T-helper 1 cell (primary cell): ENCODE results near the gene NACA.
"Not testable (repeated sequence)": the region's sequence is repeated elsewhere in the genome, so short reads cannot be mapped to it uniquely, and the experiment has no call there.

Source experiments
- DNase-seq, 5 donors: peaks; one replicate each; pipeline ENCODE4 v3.0.0-alpha.2; 2012 to 2020
- total RNA-seq, 4 donors: gene quantifications; one replicate each; lab custom pipeline; 2026; lab: John Stamatoyannopoulos, UW

The NACA gene
- 404 to 551 (median 509) reads per million in 4 donors for total RNA-seq

DNA sequence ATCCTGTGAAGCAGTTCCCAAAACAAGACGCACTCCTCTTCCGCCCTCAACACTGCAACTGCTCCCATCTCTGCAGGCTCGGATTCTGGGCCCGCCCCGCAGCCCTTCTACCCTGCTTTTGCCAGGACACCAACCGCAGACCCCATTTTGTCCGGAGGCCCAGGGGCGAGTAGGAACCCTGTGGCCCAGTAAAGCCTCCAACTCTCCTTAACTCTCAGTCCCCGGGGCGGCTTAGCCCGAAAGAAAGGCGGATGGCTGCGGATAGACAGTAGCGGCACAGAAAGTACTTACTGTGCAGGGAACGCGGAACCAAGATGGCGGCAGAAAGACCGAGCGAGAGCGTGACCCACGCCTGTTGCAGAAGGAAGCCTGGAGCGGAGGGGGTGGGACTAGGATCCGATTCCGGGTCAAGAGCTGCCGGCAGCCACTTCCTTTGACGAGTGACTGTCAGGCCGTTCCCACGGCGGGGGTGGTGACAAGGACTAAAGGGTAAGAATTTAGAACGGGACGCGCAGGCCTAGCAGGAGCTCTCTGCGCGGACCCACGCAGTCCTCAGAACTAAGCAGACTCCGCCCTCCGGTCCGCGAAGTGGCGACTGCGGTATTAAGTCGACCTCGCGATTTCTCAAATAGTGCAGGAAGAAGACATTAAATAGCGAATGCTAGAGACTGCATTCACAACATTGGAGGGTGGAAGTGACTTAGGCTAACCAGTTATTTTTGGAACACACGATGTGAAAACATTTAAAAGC, at the start of gene NACA:
Gene NACA, minus strand, starts transcription at position 328 of the 751 bp plus-strand sequence. CDS start 778 bp downstream, outside the sequence.
- peak; percentile 96 to 99 (median 98) for DNase-seq

DNA sequence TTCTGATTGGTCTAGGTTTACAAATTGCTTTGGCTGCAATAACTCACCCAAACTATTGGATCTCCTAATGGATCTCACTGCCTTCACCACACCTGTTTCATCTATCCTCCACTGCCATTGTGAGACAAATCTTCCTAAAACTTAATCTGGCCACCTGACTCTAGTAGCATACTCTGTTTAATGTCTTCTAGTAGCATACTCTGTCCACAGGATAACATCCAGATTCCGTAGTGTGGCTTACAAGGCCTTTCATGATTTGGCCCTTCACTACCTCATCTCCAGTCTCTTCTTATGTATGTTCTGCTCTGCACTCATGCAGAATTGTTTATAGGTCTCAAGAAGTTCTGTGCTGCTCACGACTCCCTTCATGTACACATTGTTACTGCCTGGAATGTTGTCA, 48.0 kb upstream of the NACA start:
- no peak for DNase-seq

DNA sequence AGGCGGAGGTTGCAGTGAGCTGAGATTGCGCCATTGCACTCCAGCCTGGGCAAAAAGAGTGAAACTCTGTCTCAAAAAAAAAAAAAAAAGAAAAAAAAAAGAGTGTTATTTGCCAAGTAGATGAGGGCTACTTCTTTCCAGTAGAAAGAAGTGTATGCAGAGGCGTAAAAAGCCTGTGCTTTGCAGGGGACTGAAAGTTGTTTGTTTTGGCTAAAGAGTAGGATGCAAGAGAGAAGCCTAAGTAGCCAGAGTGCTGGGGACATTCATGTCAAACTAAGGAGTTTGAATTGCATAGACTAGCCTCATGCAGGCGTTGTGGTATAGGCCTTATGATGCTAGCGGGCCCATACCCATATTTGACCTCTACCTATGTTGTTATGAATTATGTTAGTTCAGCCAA, 47.5 kb upstream of the NACA start:
- no peak for DNase-seq

DNA sequence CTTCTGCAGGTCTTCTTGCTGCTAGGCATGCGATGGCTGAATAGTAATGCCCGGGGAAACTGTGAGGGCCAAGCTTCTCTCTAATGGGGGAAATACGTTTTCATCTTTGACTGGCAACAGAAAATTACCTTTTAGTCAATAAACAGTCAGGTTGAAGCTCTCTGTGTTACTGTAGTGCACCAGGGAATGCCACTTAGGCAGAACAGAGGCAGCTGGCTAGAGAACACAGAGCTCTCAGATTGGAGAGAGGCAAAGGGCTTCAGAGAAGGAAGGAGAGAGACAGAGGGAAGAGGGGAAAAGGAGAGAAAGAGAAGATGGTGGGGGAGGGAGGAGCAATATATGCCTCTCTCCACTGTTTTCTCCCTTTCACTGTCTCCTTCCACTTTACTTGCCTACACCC, 44.8 kb upstream of the NACA start:
- DNase-seq: no peak

DNA sequence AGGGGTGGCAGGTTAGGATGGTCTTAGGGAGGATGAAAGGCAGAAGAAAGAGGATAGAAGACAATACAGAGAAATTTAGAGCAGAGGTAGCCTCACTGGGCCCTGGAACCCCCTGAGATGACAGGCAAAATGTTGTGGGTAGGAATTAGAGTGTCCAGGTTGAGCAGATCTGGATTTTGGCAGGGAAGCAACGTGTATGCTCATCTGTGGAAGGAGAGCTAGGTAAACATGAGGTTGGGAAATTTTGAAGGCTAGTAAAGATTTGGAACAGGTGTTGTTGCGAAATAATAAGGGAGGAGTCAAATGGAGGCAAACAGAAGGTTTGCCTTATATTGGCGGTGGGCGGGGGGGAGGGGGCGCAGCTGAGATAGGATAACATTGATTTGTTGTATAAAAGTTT, 43.3 kb upstream of the NACA start:
- DNase-seq: no peak

DNA sequence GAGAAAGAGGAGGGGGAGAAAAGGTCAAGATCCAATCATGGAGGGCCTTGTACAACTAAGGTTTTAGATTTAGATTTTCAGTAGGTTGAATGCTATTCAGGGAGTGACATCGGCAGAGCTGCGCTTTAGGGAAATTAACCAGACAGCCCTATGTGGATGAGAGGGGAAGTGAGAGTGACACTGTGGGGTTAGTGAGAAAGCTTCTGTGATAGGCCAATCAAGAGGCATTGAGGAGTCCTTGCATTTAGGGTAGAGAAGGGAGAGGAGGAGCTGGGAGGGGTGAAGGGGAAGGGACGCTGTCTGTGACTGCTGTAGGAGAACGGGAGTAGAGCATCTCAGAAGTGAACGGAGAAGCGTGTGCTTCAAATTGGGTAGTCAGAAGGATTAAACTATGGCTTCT, 41.4 kb upstream of the NACA start:
- no peak for DNase-seq

DNA sequence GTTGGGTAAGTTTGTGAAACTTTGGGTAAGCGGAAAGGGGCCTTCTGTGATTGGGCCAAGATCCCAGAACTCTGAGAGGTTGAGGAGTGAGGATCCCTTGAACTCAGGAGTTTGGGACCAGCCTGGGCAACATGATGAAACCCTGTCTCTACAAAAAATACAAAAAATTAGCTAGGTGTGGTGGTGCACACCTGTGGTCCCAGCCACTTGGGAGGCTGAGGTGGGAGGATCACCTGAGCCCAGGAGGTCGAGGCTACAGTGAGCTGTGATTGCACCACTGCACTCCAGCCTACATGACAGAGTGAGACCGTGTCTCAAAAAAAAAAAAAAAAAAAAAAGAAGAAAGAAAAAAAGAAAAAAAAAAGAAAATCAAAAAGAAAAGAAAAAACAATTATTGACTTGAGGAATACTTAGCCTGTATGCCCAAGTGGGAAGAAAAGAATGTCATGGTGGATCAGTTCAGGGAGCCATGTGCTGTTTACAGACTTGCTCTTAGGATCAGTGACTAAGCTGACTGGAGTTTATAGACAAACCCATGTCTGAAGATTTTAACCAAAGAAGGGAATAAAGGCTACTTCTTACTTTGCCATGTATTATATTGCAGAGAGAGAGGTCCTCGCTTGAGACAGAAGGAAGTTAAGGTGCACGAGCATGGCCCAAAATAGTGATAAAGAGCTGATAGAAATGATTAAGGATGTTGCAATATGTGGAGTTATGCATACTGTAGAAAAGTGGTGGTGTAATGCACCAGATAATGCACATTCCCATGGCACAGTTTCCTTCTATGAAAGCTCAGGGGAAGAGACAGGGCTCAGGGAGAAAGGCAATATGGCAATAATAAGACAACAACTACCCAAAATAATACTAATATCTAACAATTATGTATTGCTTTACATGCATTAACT, 38.9 kb upstream of the NACA start:
- no peak for DNase-seq

DNA sequence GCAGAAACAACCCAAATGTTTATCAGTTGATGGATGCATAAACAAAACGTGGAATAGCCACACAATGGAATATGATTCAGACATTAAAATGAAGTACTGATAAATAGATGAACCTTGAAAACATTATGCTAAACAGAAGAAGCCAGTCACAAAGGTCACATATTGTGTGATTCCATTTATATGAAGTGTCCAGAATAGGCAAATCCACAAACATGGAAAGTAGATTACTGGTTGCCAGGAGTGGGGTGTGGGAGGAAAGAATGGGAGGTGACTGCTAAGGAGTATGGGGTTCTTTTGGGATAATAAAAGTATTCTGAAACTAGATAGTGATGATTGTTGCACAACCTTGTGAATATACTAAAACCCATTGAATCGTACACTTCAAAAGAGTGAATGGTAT, 36.7 kb upstream of the NACA start:
- DNase-seq: no peak

DNA sequence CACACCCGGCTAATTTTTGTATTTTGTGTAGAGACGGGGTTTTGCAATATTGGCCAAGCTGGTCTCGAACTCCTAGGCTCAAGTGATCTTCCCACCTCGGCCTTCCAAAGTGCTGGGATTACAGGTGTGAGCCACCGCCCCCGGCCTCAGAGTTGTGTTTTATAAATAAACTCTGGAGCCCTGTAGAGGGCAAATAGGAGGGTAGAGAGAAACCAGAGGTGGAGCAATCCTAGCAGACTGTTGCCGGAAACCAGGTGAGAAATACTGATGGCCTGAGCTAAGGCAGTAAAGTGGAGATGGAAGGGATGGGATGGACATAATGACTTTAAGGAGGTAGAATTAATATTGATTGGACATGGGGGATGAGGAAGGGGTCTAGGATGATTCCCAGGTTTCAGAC, 35.4 kb upstream of the NACA start:
- DNase-seq: no peak

DNA sequence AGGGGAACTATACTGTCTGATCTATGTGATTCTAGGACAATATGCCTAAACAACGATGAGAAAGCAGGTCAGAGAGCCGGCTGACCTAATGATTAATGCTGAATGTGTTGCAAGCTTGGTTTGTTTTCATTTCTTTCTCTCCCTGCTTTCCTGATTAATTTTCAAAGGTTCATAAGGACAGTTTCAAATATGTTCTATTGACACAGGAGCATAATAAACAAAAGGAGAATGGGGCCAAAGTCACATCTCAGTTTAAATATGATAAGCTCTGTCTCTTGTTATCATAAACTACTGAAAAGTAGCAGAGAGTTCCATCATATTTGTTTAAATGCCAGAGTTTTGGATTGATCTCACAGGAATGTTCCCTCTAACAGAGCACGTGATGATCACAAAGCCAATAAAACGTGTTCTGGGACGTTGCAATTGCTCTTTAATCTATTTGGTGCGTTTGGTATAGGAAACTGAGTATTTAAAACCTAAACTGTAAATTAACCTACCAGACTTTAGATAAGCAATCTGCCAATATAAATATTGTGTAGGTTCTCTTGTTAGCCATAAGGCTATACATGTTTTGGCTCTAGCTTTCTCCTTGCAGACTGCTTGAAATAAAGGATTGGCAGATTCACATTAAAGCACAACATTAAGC, 34.3 kb upstream of the NACA start:
- no peak for DNase-seq

DNA sequence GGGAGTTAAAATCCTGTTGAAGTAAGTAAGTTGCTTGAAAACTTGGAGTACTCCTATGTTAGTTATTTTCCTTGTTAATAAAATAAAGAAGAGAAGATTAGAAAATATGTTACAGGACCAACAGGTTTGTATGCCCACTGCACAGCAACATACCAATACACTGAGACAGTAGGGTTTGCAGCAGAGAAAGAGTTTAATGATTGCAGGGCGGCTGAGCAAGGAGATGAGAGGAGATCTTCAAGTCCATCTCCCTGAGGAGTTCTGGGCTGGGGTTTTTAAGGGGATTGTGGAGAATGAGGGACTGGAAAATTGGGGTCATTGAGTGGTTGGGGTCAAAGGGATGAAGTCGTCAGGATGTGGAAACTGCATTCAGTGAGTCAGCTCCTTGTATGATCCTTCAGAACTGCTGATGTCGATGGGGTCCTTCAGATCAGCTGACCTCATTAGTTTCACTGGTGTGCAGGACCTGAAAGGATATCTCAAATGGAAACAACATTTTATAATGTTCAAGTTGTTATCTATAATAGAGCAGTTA, 33.7 kb upstream of the NACA start:
- no peak for DNase-seq

DNA sequence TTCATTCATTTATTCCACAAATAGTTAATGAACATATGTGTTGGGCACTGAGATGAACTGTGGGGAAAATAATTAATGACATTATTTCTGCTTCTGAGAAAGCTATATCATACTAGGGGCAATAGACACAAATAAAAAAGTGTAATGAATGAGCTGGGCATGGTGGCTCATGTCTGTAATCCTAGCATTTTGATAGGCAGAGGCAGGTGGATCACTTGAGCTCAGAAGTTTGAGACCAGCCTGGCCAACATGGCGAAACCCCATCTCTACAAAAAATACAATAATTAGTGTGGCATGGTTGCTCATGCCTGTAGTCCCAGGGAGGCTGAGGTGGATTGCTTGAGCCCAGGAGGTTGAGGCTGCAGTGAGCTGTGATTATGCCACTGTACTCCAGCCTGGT, 32.9 kb upstream of the NACA start:
- DNase-seq: not testable (repeated sequence)

DNA sequence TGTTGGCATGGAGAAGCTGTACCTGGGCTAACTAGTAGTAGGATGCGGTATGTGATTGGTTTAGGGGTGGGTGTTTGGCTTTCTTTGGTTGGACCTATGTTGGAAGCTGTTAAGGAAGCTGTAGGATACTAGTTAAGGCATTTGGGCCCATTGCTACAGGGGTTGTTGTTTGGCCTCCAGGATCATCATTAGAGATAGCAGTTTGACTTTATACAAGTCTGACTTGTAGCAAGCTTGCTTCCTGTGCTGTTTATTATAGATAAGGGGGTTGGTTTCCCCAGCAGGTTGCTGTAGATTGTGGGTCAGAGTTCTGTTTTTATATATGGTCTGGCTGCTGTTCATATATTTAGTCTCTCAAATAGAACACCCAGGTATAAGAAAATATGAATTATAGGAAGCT, 28.5 kb upstream of the NACA start:
- no peak for DNase-seq

DNA sequence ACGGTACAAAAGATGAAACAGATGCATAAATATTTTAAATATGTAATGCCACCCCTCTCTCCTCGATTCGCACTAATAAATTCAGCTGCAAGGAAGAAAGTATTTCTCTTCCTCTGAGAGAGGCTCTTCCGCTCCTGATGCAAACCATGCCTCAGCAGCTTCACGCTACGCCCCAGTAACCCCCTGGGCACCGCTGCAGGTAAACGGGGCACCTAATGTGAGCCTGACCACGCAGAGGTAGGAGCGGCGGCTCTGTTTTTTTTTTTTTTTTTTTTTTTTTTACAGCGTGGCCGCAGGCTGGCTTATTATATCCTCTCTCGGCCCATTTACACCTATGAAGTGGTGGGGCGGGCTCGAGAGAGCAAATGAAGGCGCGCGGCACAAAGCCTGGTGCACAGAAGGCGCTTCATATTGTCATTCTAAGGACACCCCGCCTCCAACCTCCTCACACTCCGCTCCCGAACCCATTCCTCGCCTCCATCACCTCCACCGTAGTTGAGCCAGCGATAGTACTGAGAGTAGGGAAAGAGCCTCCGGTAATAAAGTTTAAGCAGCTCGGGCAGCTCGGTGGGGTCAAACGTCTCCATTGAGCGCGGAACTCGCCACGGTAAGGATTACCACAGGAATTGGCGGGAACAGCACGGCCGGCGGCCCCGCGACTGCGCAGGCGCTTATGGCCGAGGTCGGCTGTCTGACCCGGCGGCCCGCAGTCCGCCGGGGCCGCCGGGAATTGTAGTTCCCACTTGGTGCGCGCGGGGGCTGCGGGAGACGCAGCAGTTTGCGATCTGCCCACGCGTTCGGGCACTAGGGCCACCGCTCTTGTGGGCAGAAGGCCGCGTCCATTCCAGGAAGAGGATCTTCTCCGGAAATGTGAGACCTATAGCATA, 26.9 kb upstream of the NACA start, which contains the start of gene PRIM1:
Gene PRIM1, minus strand, starts transcription at position 612 of the 887 bp plus-strand sequence. Its CDS starts 25 bp downstream, at position 587.
- peak; percentile 65 to 92 (median 78) for DNase-seq

DNA sequence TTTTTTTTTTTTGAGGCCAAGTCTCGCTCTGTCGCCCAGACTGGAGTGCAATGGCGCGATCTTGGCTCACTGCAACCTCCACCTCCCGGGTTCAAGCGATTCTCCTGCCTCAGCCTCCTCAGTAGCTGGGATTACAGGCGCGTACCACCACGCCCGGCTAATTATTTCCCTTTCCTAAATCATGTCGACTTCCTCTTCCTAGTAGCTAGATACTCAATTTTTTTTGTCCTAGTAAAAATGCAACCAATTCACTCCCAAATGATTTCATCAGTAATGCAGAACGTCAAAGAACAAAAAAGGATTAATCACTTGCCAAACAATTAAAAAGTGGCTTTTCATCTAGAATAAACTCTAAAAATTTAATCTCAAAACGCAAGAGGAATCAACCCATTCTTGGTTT, 25.5 kb upstream of the NACA start:
- not testable (repeated sequence) for DNase-seq

DNA sequence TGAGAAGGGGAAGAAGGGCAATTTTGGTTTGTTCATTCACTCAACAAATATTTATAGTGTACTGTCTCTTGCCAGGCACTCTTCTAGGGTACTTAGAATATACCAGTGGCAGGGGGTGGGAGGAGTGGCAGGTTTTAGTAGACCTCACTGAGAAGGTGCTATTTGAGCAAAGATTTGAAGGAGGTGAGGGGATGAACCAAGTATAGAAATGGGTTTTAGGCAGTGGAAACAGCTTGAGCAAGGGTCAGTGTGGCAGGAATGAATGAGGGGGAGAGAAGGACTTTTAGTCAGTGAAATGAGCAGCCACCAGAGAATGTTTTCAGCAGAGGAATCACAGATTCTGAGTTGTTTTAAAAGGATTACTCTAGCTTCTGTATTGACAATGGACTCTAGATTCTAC, 24.8 kb upstream of the NACA start:
- DNase-seq: no peak

DNA sequence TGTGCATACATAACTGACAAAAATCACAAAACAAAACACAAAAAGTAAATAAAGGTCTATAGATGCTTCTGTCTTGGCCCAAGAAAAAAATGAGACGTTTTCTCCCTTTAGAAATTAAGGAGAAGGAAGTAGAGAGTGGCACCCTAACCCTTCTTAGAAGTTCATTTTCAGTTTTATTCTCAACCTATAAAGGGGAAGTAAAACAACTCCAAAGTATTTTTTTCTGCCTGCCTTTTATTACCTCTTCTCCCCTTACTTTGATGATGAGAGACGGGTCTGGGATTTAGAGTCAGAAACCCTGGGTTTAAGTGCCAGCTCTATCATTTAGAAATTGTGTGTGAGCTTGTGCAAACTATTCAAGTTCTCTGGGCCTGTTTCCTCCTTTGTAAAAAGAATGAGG, 24.3 kb upstream of the NACA start:
- no peak for DNase-seq

DNA sequence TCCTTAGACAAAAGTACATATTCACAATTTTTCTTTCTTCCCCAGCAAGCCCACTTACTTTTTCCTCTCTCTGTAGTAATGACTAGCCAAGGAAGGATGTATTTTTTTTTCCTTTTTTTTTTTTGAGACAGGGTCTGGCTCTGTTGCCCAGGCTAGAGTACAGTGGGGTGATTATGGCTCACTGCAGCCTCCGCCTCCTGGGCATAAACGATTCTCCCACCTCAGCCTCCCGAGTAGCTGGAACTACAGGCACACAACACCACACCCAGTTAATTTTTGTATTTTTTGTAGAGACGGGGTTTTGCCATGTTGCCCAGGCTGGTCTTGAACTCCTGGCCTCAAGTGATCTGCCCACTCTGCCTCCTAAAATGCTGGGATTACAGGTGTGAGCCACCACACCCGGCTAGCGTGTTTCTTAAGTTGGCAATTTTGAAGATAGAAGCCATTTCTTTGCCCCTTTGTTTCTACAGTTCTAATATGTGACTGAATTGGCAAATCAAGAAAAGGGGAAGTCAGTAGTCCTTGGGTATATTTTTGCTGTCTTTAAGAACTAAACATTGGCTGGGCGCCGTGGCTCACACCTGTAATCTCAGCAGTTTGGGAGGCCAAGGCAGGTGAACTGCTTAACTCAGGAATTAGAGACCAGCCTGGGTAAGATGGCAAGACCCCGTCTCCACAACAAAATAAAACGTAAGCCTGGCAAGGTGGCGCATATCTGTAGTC, 3.2 kb upstream of the NACA start:
- DNase-seq: no peak

DNA sequence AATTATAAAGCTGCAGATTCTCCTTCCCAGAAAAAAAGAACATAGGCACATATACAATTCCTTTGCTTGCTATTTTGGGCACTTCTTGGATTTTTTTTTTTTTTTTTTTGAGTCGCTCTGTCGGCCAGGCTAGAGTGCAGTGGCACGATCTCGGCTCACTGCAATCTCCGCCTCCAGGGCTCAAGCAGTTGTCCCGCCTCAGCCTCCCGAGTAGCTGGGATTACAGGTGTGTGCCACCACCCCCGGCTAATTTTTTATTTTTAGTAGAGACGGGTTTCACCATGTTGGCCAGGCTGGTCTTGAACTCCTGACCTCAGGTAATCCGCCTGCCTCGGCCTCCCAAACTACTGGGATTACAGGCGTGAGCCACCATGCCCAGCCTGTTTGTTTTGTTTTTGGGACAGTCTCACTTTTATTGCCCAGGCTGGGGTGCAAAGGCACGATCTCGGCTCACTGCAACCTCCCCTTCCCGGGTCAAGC, 1.1 kb upstream of the NACA start:
- not testable (repeated sequence) for DNase-seq

DNA sequence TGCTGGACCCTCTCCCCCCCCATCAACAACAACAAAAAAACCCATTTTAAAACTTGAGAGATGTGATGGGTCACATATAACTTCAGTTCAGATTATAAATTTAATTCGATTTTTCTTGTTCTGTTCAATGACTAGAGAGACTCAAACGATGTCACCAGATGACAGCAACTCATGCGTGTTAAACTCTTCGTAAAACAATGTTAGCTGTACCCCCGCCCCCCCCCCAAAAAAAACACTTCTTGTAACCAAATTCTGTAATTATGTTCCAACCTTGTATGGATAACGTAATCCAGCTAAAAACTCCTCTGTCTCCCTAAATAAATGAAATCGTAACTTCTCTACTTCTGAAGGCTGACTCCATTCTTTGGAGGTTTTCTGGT, 614 bp upstream of the NACA start:
- DNase-seq: no peak

DNA sequence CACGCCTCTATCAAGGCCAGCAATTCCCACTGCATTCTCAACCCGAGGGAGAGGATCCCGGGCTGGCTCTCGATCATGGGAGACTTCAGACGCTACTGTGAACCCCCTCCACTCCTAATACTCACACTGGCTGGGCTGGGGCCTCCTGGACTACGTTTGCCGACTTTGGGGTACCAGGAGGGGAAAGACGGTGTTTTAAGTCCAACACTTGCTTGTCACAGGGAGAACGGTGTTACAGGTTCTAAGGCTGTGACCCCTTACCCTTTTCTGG, 463 bp downstream of the NACA start:
- DNase-seq: no peak
